Activated CD4-positive, alpha-beta T cell treated with anti-CD3 and anti-CD28 coated beads for 1 hour (primary cell): Measurements from ENCODE around the gene PRG3.
"Not testable (repeated sequence)": the region's sequence is repeated elsewhere in the genome, so short reads cannot be mapped to it uniquely, and the experiment has no call there.

ENCODE experiments used
- DNase-seq: peaks from one replicate; pipeline ENCODE4 v3.0.0-alpha.2; 2020

Gene PRG3

DNA sequence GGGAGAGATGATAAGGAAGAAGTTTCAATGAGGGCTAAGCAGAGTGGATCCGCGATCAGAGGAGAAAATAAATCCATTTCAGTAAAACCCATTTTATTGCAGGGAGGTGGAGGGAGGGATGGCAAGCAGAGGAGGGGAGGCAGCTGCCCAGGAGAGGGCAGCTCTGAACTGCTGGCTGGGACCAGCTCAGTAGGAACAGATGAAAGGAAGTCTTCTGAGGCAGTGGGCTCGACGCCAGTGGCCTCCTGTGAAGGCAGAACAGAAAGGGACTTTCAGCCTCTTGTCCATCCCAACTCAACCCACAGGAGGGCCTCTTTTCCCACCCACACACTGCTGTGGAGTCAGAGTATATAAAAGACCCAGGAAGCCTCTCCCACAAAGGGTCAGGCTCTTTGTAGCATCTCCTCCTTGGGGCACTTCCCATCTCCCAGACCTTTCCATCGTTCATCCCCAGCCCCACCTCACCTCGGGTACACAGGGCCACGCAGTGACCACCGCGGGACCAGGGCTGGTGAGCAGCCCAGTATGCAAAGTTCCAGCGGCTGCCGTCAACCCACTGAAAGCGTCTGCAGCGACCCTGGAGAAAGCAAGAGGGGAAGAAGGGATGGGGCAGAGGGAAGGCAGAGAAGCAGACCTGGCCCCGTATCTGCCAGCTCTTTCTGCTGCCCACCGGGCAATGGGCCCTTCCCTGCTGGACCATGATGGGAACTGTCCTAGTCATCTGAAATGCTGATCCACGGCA is 6.5 kb upstream of the PRG3 start:
- DNase-seq = no peak

DNA sequence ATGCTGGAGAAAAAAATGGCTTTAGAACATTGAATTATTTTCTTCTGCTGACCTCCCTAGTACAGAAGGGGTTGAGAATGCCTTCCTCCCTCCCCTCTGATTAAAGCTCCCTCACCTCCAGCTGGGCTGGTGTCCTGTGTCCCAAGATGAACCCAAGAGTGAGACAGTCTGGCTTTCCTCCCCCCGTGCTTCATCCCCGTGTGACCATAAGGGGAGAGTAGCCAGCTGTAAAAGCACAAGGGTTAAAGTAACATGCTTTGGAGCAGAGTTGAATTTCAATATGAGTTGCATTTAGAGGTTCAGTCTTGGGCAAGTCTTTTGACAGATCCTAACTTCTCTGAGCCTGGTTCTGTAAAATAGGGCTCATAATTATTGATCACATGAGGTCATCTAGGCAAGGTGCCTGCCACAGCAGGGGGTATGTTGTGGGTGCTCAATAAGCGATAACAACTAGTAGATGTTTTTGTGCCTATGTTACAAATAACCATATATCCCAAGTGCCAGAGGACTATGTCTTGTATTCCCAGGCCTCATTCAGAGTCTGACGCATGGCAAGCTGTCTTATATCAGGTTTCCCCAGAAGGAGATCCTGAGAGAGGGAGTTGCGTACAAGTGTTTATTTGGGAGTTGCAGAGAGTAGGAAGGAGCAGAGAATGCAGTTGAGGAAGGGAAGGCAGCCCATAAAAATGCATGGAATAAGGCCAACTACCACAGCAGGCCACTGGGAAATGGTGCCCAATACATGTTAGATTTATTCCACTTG is 5.4 kb upstream of the PRG3 start:
- no peak for DNase-seq

DNA sequence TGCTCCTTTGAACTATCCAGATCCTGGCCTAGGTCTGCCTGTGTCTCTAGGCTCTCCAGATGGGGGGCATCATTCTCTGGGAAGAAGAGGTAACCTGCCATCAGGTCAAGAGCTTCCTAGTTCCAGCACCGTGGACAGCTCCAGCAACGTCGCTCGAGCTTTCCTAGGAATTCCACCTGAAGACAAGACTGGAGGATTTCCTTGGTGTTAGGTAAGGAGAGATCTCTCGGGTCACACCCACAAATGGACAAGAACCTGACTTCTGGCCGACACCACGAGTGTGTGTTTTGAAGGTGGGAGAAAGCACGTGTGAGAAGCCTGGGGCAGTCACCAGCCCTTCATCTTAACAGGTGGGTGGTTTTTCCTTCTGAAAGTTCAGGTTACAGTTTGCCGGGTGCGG is 1.2 kb downstream of the PRG3 start:
- no peak for DNase-seq

DNA sequence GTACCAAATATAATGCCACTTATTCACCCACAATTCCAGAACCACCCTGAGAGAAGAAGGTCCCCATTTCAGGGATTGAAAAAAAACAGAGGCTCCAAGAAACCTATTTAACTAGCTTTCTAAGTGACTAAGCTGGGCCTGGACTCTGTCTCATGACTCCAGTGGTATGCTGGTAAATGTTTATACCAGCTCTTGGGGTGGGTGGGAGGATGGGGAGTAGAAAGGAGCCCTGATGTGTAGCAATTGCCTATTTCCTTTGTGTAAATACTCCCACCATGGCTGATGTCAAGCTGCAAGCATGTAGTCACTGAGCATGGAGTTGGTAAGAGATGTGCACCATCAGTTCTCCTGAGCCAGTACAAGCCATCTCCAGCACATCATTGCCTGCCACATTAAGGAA is 2.8 kb downstream of the PRG3 start:
- no peak for DNase-seq

DNA sequence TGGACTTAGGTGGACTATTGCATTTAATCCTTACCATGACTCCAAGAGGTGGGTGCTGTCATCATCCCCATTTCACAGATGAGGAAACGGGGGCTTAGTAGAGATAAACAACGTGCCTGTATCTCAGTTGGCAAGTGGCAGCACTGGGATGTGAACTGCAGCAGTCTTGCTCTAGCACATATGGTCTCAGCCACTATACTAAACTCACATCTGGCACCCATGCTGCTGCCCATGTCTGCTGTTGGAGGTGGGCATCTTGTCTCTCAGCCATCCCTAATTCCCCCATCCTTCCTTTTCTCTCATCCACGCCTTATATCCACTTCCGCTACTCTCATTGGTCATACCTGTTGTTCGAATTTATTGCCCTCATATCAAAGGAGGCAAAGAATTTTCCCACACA is 3.8 kb downstream of the PRG3 start:
- DNase-seq = no peak

DNA sequence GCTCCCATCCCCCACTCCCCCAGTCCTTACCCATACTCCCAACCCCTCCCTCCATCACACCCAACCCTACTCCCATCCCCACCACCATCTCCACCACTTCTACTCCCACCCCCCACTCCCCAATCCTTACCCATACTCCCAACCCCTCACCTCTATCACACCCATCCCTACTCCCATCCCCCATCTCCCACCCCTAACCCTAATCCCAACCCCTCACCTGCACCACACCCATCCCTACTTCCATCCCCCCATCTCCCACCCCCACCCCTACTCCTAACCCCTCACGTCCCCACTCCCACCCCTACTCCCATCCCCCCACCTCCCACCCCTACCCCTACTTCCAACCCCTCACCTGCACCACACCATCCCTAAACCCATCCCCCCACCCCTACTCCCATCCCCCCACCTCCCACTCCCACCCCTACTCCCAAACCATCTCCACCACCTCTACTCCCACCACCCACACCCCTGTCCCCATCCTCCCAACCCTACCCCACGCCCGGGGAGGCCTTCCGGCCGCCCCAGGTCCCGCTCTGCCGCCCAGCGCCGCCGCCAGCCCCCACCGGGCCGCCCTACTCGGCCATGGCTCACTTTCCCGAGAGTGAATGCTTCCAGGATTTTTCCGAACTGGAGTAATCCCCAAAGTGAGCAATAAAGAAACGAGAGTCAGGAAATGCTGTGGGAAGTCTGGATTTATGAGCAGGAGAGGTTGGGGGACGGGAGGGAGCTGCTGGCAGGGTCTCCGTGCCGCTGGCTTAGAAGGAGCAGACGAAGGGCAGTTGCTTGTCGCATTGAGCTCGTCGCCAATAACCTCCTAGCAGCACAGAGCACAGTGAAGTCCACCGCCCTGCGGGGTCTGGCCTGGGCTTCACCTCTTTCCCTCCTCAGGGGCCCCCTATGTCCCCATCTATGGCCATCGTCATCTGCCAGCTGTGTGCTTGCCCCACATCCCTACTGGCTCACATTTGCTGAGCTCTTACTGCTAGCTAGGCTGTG is 4.6 kb downstream of the PRG3 start:
- DNase-seq = no peak

DNA sequence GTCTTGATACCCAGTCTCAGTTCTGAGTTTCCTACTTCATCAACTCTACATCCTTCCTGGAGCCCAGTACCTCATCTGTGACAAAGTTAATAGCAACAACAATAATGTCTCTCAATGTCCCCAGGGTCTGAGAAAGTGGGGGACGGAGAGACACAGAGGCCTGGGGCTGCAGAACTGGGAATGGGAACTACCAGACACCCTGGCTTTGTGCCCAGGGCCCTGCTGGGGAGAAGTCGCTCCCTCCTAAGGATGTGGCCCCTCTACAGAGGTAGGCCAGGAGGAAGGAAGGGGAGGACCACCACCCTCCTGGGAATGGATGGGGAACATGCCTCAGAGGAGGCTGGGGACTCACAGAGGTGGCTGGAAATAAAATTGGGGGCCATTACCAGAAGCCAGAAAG is 5.5 kb downstream of the PRG3 start:
- DNase-seq = no peak

DNA sequence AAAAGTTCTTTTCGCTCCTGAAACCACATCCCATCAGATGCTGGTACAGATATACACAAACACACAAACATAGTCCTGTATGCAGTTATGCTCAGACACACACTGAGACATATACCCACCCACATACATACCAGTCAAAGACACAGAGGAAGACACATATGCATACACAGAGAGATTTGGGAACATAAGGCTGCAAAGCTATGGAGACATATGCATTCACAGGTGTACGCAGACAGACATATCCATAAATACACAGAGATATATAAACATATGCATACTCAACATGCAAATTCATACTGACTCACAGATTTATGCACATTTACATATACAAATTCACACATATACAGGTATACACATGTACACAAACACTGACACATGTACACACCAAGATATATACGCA is 6.0 kb downstream of the PRG3 start:
- DNase-seq = no peak

DNA sequence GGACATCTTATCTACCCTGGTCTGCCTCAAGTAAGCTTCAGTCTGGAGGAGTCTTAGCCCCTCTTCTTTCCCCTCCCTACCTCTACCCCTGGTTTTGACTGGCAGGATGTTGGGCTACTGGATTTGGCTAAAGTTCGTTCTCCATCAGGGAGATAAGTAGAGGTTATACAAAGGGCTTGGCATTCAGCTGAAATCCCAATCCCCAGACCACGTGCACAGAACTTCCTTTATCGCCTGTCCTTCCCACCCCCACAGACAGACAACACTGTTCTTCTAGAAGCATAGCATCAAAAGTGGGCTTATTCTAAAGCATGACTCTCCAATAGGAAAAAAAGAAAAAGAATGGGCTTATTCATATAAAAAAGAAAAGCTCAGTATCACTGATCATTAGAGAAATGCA is 7.8 kb downstream of the PRG3 start:
- no peak for DNase-seq

DNA sequence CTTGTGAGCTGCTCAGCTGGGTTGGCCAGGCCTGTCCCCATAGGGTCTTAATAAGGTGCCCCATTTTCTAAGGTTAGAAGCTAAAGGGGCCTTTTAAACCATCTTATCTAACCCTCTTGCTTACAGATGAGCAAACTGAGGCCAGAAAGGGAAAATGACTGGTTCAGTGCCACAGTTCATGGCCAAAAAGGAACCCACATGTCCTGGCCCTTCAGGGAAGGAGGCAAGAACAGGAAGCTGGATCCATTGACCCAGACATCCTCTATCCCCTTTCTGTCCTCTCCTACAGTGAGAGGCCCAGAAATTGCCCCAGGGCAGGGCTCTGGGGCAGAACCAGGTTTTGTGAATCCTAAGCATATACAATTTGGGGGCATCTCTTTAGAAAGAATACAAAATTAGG is 10.0 kb downstream of the PRG3 start:
- DNase-seq = no peak

DNA sequence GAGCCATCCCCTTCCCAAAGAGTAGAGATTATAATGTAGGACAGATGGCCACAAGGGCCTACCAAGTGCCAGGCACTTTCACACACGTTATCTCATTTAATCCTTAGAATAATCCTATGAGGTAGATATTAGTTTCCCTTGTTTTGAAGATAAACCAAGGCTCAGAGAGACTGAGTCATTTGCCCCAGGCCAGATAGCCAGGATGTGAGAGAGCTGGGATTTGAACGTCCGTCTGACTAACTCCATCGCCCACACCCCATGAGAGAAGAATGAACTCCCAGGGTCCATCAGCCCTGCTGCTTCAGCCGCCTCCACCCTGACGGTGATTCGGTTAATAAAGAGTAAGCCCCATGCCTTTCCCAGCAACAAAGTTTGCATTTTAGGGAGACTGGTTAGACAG is 10.7 kb downstream of the PRG3 start:
- no peak for DNase-seq

DNA sequence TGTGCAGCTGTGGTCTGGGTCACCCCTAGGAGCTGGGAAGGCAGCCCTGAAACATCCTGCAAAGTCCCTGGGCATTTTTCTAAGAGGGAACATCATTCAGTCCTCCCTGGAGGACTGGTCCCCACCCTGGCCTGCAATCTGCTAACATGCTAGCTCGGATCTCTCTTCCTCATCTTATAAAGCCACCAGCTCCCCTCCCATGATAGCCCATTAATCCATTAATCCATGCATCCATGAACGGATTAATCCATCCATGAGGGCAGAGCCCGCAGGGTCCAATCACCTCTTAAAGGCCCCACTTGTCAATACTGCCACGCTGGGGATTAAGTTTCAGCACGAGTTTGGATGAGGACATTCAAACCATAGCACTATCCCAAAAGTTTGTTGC is 12.1 kb downstream of the PRG3 start:
- DNase-seq = no peak

DNA sequence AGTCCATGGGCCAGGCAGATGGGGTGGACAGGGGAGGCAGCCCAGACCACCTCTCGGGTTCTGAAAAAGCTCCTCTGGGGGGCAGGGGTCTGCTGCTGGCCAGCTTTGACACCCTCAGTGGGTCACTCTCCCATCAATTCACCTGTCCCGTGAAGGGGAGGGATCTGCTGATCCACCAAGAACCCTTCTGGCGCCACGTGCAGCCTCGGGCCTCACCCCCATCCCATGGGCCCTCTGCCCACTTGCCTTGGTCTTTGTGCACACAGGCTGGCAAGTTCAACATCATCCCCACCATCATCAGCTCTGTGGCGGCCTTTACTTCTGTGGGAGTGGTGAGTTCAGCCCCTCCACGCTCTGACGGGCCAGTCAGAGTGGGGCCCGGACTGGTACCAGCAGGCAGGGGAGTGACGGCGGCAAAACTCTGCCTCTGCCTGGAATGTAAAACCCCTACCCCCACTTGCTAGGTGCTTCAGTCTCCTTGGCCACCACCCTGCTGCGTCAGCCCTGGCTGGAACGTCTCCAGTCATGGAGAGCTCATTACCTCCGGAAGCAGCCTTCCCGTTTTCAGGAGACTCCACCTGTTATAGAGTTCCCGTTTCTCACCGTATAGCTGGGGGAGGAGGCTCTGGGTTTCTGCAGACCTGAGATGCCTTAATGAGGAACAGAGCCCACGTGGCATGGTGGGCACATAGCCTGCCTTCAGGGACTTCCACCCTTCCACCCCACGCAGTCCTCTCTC is 12.7 kb downstream of the PRG3 start:
- no peak for DNase-seq

DNA sequence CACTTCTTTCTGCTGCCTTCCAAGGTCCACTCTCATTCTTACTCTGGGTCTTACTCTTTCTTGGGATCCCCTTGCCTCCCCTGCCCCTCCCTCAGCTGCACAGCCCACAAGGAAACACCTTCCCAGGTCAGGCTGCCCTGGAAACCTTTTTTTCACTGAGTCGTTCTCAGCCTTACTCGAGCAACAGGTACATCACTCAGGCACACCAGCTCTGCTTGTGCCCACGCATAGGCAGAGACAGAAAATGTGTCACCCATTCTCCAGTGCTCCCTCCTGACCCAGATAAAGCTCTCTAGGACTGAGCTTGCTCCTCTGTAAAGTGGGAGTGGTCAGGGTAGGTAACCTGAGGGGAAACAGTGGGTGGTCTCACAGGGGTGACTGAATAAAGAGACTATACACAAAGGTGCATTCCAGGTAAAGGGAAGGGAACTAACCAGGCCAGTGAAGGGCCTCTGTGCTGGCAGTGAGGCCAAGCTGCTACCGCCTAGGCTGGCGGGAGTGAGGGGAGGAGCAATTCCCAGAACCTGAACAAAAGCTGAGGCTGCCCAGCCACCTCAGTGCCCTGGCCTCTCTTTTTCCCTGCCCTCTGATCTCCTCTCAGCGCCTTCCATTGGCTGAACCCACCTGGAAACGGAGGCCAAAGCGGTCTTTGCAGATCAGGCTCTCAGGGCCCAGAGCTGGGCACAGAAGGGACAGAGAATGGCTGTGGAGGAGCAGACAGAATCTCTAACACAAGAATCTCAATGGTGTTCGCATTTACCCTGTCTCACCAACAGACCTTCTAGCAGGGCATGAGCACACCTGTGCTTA is 15.9 kb downstream of the PRG3 start:
- no peak for DNase-seq

DNA sequence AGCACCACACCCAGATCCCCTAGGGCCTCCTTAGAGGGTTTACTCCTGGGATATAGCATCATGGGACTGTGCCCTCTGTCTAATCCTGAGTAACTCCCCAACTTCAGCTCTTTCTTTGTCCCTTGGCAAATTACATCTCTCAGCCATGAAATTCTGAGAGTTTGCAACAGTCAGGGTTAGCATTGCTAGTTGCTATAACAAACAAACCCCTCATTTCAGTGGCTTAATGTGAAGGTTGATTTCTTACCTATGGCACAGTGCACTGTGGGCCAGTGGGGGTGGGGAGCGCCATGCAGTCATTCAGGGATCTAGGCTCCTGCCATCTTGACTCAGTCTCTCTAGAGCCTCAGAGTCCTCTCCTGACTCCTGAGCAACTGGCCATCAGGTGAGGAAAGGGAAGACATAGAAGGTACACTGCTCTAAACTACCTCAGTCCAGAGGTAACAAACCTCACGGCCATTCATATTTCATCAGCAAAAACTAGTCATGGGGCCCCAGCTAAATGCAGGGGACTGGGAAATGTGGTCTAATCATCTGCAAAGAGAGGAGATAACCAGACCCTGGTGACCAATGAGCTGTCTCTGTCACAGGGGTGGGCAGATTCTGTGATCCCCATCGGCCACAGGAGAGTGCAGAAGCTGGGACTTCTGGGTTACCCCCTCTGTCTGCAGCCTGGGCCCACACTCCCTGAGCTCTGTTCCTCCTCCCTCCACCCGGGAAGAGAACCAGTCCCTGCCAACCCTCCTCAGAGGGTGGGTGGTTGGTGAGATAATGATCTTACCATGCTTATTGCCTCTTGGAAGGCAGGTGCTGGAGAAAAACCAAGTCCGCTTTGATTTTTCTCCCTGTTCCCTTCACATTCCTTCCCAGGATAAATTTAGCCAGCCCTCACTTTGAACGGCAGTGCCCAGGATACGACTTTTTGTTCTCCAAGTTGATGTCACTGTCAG is 17.5 kb downstream of the PRG3 start:
- DNase-seq = no peak

DNA sequence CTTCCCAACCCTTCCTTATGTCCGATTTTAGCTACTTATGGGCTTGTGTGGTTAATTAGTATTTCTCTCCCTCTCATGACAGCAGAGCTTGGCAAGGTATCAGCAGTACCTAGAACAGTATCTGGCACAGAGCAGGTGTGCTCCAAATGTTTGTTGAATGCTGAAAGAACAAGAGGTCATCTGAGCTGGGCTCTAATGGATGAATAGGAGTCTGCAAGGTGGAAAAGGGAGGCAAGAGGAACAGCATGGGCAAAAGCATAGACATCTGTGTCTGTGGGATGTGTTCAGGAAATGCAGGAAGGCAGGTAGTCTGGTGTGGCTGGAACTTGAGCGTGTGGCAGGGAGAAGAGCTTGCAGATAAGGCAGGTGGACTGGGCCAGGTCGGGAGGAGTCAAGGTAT is 19.0 kb downstream of the PRG3 start:
- no peak for DNase-seq

DNA sequence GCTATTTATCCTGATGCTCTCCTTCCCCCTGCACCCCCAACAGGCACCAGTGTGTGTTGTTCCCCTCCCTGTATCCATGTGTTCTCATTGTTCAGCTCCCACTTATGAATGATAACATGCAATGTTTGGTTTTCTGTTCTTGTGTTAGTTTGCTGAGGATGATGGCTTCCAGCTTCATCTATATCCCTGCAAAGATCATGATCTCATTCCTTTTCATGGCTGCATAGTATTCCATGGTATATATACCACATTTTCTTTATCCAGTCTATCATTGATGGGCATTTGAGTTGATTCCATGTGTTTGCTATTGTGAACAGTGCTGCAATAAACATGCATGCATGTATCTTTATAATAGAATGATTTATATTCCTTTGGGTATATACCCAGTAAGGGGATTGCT is 19.5 kb downstream of the PRG3 start:
- DNase-seq = not testable (repeated sequence)

DNA sequence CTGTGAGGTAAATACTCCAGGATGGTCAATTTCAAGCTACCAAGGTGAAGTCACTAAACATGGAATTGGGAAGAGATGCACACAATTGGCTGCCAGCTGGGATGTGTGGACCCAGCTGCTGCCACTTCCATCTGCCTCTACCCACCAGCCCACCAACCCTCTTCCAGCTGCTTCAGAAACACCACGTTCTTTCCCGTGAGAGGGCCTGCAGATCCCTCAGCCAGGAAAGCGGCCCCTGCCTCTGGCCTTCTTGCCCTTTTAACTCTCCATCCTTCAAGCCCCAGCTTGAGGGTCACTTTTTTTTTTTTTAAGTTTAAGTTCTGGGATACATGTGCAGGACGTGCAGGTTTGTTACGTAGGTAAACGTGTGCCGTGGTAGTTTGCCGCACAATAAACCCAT is 20.0 kb downstream of the PRG3 start:
- DNase-seq = no peak

DNA sequence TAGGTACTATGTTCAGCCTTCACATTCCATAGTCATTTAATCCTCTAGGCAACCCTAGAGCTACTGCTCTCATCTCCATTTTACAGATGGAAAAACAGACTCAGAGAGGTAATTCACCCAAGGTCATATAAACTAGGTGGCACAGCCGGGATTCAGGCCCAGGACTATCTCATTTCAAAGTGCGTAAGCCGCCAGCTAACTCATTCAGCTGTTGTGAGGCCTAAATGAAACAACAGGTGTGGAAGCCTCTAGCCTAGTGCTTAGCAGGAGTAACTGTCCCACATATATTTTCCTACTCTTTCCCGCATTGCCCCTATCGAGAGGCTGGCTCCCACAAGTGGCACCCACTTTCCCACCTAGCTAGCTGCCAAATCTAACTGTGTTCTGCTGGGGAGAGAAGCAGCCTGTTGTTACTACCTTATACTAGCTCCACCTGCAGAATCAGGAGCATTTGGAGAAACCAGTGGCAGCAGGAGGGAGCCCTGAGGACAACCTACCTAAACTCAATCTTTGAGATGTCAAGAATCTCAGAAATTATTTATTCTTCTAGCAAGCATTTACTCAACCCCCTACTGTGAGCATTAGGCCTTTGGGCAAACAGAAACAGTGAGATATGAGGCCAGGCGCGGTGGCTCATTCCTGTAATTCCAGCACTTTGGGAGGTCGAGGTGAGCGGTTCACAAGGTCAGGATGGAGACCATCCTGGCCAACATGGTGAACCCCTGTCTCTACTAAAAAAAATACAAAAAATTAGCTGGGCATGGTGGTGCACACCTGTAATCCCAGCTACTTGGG is 20.9 kb downstream of the PRG3 start:
- DNase-seq = no peak

DNA sequence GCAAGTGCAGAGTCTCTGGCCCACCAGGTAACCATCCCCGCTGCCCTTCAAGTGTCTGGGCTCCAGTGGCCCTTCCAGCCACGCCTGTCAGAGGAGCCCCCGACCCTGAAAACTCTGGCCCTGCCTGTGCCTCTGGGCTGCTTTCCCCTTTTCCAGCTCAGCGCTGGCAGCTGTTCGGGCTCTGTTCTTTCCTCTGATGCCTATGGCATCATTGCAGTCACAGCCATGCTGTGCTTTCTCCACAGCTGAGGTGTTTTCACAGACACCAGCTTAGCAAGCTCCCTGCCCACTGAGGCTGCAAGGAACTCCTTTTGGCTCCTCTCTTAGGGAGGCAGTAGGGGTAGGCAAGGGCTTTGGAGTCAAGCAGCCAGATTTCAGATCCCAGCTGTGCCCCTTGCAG is 21.6 kb downstream of the PRG3 start:
- no peak for DNase-seq
